GM19043 (cell line): Measurements from ENCODE around the gene GABRR3.

ENCODE experiments used
- ATAC-seq: cut with Tn5 transposase; IDR thresholded peaks from one replicate; pipeline ENCODE4 v1.9.1; 2021; ENCODE audit warnings: low read depth; ENCODE audit not compliant: unreplicated experiment

GABRR3 gene

DNA sequence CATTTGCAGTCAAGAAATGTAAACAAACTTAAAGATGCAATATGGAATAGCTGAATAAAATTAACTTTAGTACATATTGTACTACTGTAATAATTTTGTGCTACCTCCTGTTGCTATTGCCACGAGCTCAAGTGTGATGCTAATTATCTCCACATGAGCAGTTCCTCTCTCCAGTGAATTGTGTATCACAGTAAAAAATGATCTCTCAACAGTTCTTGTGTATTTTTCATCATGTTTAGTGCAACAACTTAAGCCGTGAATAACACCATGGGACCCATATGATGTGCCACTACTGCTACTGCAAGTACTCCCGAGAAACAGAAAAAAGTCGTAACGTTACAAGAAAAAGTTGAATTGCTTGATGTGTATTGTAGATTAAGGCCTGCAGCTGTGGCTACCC, 75.2 kb downstream of the GABRR3 start:
- no peak for ATAC-seq

DNA sequence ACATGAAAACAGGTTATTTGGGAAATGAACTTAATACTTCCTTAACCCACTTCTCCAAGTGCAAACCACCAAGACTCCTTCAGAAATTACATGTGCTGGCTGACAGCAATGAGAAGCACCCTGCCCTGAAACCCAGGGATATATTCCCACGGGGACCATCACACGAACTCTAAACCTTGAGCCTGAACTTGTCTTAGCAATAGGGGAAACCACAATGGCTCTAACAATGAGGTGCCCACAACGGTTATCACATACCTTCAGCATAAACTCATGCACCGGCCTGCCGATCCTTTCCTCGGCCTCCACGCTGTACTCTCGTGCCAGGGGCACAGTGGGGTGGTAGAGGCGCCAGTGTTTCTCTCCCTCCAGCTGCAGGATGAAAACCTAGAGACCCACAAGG, 76.3 kb downstream of the GABRR3 start:
- no peak for ATAC-seq

DNA sequence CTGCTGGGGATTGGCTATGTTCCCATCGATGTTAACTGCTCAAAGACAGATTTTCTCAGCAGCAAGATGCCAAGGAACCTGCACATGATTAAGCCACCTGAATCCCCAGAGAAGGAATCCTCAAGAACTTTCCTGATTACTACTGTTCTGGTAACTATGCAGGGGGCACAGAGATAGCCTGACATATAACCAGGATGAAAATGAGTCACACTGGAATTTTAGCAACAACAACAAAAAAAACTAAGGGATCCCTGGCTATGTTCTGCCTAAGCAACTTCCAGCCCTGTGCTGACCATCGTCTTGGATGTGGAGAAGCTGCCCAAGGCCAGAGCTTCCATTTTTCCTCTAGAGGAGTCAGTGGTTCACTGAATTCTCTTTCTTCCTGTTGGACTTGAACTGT, 76.7 kb downstream of the GABRR3 start:
- ATAC-seq: no peak

DNA sequence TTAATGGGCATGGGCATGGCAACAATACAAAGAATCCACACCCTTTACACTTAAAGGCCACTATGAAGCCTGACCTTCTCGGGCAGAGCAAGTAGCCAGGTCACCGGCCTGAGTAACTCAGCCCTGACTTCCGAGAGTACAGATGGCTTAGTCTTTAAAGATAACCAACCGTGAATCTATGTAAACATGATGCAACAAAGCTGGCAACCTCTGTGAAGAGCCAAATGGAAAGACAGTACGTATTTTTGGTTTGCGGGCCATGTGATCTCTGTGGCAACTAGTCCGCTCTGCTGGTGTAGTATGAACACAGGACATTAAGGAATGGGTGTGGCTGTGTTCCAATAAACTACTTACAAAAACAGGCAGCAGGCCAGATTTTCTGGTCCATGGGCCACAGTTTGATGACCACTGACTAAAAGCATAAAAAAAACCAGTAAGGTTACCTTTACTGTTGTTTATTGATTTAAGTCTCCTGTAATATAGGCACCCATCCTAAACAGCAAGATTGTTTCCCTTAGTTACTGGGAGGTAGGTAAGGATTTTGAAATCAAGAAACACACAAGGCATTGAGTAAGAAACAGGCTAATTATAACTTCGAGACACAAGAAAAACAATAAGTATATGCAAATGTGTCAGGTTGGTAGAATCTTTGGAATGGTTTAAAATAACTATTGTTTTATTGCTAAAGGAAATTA, 77.4 kb downstream of the GABRR3 start:
- no peak for ATAC-seq

DNA sequence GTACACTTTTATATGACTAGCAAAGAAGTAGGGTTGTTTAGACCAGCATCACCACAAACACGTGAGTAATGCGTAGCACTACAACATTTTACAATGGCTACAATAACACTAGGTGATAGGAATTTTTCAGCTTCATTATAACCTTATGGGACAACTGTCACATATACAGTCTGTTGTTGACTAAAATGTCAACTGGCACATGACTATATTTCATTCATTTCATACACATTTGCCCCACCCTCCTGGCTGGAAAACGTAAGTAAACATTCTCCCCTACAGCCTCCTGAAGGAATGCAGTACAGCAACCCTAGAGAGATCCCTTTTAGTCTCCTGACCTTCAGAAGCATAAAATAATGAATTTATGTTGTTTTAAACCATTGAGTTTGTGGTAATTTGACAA, 79.1 kb downstream of the GABRR3 start:
- ATAC-seq: no peak

DNA sequence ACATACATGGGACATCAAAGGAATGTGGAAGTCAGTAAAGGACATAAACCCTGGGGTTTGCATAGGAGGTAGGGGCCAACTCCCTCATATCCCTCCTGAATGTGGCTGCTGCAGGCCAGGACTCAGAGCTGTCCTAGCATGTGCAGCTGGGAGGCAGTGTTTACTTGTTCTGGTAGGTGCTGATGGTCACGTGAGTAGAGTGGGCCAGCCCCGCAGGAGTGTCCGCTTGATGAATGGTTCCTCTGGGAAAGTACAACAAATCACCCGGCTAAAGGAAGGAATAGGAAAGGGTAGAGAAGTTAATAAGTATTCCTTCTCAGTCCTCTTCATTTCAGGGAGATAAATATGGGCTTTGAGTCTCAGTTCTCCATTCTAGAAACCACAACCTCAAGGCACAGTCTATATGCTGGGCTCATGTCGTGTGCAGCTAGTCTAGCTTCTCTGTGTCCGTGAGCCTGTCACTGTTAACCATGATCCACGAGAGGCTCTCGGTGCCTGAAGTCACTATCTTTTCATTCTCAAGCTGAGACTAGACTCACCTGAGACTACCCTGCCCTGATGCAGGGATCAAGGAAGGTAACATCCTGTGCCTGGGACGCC, 80.8 kb downstream of the GABRR3 start:
- peak; percentile 58 for ATAC-seq

DNA sequence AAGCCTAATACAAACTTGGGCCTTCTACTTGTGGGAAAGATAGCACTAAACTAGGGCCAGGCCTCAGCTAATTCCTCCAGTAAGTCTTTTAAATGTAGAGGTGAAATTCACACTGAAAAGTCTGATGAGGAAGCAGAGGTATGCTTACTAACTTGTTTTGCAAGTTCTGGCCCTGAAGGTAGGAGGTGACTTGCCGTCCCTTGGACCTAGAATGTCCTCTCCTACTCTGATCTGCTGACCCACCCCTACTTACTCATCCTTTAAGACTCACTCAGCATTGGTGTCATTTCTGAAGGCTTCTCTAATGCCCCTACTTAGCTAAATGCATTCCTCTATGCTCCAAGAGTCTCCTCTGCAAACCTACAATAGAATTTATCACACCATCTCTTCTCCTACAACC, 82.2 kb downstream of the GABRR3 start:
- ATAC-seq: no peak

DNA sequence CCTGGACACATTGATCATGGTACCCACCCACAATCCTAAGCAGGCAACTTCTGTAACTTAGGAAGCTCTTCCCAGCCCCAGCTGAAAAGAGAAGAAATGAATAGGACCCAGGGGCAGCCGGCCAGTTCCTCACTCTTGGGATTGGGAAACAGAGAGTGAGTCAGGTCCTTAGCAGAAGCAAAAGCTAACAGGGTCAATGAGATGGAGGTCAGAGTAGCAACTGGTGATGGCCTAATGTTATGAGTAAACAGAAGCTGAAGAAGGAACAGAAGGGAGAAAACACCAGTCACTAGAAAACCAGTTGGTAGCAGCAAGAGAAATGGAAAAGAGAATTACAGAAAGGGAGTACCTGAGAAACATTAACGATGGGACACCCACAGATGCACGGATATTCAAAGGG, 82.8 kb downstream of the GABRR3 start:
- ATAC-seq: no peak

DNA sequence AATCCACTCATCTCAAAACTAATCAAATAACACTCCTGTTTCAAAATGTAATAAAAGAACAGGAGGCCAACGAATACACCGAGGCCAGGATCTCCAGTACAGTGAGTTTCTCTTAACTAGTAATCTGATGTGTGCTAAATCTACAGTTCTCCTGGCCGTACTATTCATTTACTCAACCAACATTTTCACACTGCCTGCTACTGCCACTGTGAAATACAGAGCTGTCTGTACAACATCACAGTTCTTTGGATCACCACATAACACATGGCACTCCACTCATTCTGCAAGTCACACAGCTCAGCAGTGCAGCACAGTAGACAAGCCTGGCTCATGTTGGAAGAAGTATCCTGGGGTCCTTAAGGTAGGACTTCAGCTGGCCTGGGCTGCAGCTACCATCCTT, 84.8 kb downstream of the GABRR3 start:
- ATAC-seq: no peak

DNA sequence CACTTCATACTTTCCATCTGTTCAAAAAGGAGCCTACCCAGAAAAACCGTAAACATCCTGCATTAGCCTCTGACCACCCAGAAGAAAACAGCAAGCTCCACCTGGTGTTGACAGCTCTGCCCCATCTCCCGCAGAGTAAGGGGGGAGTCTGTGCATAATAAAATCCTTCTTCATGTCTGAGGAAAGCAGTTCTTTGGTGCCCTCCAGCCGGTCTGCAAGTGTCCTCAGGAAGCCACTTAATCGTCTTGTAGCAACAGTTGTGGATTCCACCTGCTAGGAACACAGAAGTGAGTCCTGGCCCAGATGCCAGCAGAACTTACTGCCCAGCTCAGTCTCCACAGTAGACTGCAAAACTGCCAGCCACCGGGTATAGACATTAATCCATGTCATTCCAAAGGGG, 85.4 kb downstream of the GABRR3 start:
- no peak for ATAC-seq

DNA sequence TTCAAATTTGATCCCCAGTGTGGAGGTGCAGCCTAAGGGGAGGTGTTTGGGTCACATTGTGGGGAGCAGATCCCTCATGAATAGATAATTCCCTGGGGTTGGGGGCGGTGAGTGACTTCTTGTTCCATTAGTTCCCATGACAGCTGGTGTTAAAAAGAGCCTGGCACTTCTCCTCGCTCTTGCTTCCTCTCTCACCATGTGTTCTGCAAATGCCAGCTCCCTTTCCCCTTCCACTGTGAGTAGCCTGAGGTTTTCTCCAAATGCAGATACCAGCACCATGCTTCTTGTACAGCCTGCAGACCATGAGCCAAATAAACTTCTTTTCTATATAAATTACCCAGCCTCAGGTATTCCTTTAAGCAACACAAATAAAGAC, 86.0 kb downstream of the GABRR3 start:
- ATAC-seq: no peak

DNA sequence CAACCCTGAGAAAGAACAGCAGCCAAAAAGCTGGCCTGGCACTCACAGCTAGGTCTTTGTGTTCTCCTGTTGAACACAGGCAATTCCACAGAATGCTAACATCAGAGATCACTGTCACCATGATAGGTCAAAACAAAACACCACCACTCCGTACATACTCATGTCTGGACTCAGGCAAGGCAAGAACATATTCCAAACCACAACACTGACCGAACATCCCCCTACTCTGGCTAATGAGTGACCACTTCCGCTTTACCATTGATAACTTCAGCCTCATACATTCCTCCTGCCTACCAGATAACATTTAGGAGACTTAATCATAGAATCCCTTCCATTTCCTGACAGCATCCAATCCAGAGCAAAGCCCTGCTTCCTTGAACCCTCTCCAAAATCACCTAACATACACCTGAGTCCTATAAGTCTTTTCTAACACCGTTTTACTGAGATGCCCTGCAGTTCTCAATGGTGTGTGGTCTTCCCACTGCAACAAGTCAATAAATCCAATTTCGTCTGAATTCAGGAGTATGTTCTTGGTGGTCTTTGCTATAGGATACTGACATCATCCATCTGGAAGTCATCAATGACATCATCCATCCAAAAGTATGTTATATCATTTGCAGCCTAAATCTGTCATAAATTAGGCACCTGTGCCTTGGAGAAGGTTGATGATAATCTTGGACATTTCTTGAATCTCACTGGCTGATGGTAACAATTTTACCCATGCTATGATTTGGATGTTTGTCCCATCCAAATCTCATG, 86.6 kb downstream of the GABRR3 start:
- no peak for ATAC-seq

DNA sequence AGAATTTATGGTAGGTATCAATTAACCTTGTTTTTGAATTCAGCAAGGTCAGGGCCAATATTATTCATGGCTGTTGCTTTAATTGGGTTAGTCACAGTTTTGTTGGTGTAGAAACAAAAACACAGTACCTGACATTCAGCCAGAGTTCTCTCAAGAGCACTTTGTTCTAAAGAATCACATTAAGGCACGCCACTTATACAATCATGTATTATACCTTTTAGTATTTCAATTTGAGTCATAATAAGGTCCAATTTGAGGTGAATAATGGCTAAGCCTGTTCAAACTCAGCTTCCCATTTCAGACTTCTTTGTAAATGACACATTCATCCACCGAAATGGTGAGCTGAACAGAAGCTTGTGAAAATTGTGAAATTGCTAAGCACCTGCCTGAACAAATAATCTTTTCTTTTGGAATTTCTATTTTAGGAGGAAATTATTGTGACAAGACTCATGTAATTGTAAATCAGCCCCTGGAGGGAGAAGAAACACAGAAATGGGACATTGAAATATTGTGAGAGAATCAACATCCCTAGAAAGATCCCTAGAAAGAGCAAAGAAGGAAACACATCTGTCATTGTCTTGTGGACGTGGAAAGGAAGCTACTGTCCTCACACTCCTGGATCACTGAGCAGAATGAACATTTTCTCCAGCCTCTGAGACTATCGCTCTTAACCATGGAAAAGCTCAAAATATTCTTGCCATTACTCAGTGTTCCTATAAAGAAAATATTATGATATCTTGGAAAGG, 92.1 kb downstream of the GABRR3 start:
- ATAC-seq: no peak

DNA sequence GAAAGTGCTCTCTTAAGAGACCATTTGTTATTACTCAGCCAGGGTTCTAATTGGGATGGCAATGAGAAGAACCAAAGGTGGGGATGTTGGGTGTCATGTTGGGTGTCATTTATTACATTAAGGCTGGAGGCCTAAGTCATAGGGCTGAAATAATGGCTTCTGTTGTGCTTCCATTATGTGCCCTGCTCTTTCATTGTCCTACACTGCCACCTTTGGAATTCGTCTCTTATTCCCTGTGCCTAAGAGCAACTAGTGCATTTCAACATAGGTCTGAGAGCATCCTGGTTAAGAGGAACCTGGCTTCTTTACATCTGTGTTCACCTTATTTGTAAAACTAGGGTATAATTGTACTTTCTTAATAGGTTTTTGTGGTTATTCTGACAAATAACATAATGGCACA, 95.1 kb downstream of the GABRR3 start:
- no peak for ATAC-seq

DNA sequence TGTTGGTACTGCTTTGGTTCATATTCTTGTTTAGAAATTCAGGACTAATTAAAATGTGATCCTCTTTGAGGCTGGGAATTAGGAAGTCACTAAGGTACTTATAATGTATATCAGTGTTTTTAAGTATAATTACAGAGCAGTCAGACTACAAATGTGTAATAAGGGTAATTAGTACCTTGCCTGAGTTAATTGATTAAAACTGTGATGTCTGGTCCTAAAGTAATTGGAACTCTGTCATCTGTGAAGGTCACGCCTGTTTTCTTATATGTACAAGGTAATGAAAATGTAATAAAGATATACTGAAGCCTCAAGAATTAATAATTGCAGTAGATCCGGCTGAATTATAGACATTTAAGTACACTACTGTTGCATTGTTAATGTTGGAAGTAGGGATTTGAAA, 95.7 kb downstream of the GABRR3 start:
- no peak for ATAC-seq

DNA sequence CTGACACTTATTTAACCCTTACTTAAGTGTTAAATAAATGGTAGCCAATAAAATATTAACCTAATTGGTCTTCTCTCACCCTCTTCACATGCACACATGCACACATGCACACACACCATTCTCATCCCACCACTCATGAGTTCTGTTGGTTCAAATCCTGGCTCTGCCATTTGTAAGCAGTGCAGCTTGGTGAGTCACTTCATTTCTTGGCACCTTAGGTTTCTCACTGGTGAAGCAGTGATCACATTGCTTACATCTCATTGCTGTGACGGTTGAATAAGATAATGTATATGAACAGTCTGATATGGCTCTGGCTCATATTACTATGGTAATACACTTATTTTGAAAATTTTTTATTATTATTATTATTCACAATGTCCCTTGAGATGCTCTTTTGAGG, 96.7 kb downstream of the GABRR3 start:
- no peak for ATAC-seq

DNA sequence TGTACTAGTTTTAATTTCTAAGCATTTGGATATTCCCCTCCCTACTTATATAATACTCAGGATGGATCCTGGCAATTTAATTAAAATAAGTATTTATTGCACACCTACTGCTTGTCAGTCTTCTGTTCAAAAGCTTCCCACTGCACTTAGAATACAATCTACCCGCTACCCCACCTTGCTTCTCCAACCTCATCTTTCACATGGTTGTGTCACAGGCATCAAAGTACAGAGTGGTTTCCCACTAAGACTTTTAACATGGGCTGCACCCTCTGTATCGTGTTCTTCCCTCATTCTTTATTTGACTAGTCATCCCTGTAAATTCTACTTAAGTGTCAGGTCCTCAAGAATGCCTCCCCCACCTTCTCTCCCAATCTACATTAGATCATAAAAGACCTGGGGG, 97.9 kb downstream of the GABRR3 start:
- no peak for ATAC-seq

DNA sequence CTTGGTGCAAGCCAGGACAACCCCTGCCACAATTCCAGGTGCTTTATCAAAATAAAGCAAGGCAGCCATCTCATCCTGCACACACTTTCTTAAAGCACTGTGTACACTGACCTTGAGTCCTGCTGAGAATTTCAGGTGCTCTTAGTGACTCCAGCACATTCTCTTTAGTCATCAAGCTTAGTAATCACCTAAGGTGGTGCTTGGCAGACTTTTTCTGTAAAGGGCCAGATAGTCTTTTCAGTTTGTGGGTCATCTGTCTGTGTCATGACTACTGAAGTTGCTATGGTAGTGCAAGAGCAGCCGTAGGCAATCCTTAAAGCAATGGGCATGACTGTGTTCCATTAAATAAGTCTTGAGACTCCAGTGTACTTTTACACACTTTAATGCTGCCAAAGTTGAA, 99.3 kb downstream of the GABRR3 start:
- ATAC-seq: no peak
